ES-I3 (cell line): Measurements from ENCODE around the gene ARID3B.

ENCODE experiments used
- H3K36me3 ChIP-seq: 2 replicates; pipeline ENCODE4 v1.6.1; 2013; ENCODE audit warnings: mild to moderate bottlenecking, low read length, control low read depth, moderate library complexity; ENCODE audit not compliant: insufficient read depth
- H3K4me1 ChIP-seq: 2 replicates; pipeline ENCODE4 v1.6.1; 2013; ENCODE audit warnings: mild to moderate bottlenecking, control low read depth, low read length; ENCODE audit not compliant: insufficient read depth
- H3K9ac ChIP-seq: 2 replicates; pipeline ENCODE4 v1.6.1; 2013; ENCODE audit warnings: low read depth, mild to moderate bottlenecking, low read length, moderate library complexity
- H3K9me3 ChIP-seq: 2 replicates; pipeline ENCODE4 v1.6.1; 2013; ENCODE audit warnings: mild to moderate bottlenecking, low read length, moderate library complexity; ENCODE audit not compliant: control insufficient read depth, insufficient read depth

Gene ARID3B

GRCh38 chr15:74568594-74568993 lies 27.6 kb downstream of the ARID3B start:
- Histone ChIP-seq H3K4me1 (peaks cover 5% of the 10 kb centered on the region; the same call in 1 of the 2 replicates), H3K36me3 (peaks cover 41% of the 10 kb centered on the region), H3K9ac (no peak overlapping the region; the same call in 1 of the 2 replicates), H3K9me3 (no peaks in the 10 kb centered on the region; the same call in 1 of the 2 replicates)

DNA sequence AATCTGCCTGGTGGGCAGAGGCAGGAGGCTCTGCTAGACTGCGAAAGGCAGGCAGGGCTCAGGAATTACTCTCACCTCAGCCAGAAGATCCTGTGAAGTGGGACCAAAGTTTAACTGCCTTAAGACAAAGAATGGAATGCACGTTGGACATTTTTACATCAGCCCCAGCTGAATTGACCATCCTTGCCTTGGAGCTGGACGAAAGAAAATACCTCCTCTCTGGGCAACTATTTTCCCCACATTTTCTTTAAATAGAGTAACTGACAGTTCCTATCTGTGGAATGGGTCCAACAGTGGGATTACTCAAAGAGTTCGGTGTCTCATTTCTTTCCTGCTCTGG lies 28.7 kb downstream of the ARID3B start:
- Histone ChIP-seq H3K36me3 (peaks cover 47% of the 10 kb centered on the region), H3K9ac (no peak overlapping the region), H3K4me1 (peaks cover 5% of the 10 kb centered on the region; the same call in 1 of the 2 replicates), H3K9me3 (no peaks in the 10 kb centered on the region; the same call in 1 of the 2 replicates)

GRCh38 chr15:74571191-74571590 lies 30.2 kb downstream of the ARID3B start:
- H3K9ac ChIP-seq, result no peak overlapping the region
- no peaks in the 10 kb centered on the region; the same call in 1 of the 2 replicates for H3K9me3 ChIP-seq
- peaks cover 60% of the 10 kb centered on the region for H3K36me3 ChIP-seq
- peaks cover 5% of the 10 kb centered on the region; the same call in 1 of the 2 replicates for H3K4me1 ChIP-seq

DNA sequence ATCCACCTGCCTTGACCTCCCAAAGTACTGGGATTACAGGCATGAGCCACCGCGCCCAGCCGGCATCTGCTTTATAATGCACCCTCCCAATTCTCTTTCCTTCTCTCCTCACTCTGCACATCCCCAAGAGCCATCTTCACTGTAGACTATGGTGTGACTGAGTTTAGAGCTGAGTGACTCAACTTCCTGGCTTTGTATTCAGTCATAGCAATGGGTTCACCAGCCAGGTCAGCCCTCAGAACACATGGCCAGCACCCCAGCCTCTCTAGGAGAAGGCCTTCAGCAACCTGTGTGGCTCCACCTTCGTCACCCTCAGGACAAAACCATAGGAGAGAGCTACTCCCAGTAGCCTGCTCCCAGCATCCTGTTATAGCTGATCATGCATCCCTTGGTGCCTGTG lies 33.0 kb downstream of the ARID3B start:
- peaks cover 44% of the 10 kb centered on the region for H3K36me3 ChIP-seq
- no peaks in the 10 kb centered on the region for H3K9me3 ChIP-seq
- H3K9ac ChIP-seq, result no peak overlapping the region
- no peaks in the 10 kb centered on the region for H3K4me1 ChIP-seq

DNA sequence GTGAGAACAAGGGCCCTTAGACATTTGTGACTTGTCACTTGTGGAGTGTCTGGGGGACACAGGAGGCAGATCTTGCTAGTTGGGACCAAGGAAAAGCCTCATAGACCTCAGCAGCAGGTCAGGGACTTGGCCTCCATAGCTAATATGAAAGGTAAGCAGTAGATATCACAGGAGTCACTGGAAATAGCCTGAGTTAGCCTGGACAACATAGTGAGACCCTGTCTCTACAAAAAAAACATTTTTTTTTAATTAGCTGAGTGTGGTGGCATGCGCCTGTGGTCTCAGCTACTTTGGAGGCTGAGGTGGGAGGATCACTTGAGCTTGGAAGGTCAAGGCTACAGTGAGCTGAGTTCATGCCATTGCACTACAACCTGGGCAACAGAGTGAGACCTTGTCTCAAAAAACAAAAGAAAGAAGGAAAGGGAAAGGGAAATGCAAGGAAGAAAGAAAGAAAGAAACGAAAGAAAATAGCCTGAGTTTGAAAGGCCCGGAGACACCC lies 37.5 kb downstream of the ARID3B start:
- Histone ChIP-seq H3K36me3 (peaks cover 25% of the 10 kb centered on the region), H3K9ac (no peak overlapping the region), H3K9me3 (no peaks in the 10 kb centered on the region), H3K4me1 (no peaks in the 10 kb centered on the region)

- peaks cover 24% of the 10 kb centered on the region for H3K36me3 ChIP-seq
- no peaks in the 10 kb centered on the region for H3K4me1 ChIP-seq
Observed at GRCh38 chr15:74579001-74579400, 38.0 kb downstream of the ARID3B start.

DNA sequence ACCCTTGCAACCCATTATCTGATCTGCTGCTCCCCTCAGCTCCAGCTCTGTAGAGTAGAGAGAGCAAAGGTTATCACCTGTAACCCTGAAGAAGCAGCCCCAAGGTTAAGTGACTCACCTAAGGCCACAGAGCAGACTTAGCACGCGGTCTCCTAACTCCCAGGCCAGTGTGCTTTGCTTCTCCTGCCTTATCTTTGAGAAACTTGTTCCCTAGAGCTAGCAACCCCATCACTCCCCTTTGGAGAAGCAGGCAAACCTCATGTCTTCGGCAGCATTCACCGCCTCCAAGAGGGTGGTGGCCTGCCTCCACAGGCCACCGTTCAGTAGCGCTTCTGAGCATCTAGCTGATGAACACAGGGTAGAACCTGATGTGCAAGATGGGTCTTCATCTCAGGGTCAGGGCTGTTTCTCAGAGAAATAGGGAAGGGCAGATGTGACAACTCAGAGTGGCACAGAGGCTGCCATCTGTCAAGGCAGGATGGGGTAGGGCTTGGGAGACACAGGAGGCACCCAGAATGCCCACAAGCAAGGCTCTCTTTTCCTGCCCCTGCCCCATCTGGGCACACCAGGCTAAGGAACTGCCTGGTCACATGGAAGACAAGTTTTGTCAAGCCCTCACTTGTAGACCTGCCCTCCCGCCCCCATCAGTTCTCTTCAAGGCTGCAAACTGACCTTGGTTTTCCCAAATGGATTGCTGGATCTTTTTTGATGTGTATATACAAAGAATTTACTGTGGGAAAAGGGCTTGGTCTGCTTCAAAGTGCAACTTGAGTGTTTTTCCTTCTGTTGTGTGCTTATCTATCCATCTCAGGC lies 39.7 kb downstream of the ARID3B start:
- Histone ChIP-seq H3K36me3 (peaks cover 12% of the 10 kb centered on the region), H3K9ac (no peak overlapping the region), H3K4me1 (no peaks in the 10 kb centered on the region)

More at GRCh38 chr15:74579001-74579400, 38.0 kb downstream of the ARID3B start:
- H3K9ac ChIP-seq, result no peak overlapping the region
- H3K9me3 ChIP-seq, result no peaks in the 10 kb centered on the region

GRCh38 chr15:74584204-74584603 lies 43.2 kb downstream of the ARID3B start:
- H3K9ac ChIP-seq, result no peak overlapping the region
- H3K9me3 ChIP-seq, result no peaks in the 10 kb centered on the region
- peaks cover 3% of the 10 kb centered on the region; the same call in 1 of the 2 replicates for H3K4me1 ChIP-seq
- H3K36me3 ChIP-seq, result peaks cover 9% of the 10 kb centered on the region

More for the DNA sequence above, 39.7 kb downstream of the ARID3B start:
- no peaks in the 10 kb centered on the region for H3K9me3 ChIP-seq

- peaks cover 13% of the 10 kb centered on the region for H3K36me3 ChIP-seq
- H3K9me3 ChIP-seq, result no peaks in the 10 kb centered on the region
- H3K9ac ChIP-seq, result no peak overlapping the region
- H3K4me1 ChIP-seq, result peaks cover 3% of the 10 kb centered on the region; the same call in 1 of the 2 replicates
Observed at GRCh38 chr15:74584779-74585178, 43.8 kb downstream of the ARID3B start.

DNA sequence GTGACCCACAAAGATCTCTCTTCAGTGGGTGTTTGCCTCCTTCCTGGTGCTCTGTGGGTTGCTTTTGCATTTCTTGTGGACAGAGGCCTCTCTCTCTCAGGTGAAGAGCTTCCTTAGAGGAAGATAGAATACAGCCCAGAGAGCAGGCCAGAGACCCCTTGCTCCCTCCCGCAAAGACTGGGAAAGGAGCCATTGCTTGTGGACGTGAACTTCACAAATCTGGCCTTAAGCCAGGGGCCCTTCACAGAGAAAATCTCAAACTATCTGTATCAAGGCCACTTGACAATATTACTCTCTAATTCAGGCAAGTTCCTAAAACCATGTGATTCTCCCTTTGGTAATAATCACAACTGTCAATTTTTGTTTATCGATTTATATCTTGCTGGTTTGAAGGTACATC lies 44.2 kb downstream of the ARID3B start:
- H3K9ac ChIP-seq, result no peak overlapping the region
- no peaks in the 10 kb centered on the region for H3K9me3 ChIP-seq
- H3K4me1 ChIP-seq, result peaks cover 3% of the 10 kb centered on the region; the same call in 1 of the 2 replicates
- H3K36me3 ChIP-seq, result peaks cover 18% of the 10 kb centered on the region

GRCh38 chr15:74585857-74586256 lies 44.8 kb downstream of the ARID3B start:
- H3K36me3 ChIP-seq, result peaks cover 24% of the 10 kb centered on the region
- no peak overlapping the region for H3K9ac ChIP-seq
- H3K4me1 ChIP-seq, result peaks cover 3% of the 10 kb centered on the region; the same call in 1 of the 2 replicates
- H3K9me3 ChIP-seq, result no peaks in the 10 kb centered on the region

DNA sequence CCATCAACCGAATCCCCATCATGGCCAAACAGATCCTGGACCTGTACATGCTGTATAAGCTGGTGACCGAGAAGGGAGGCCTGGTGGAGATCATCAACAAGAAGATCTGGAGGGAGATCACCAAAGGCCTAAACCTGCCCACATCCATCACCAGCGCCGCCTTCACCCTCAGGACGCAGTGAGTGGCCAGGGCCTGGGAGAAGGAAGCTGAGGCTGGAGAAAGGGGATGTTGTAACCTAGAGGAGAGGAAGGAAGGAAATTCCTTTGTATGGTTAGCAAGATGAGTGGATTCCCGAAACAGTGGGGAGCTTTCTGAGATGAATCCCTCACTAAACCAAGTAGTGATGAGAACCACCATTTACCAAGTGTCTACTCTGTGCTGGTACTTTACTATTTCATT lies 48.8 kb downstream of the ARID3B start:
- Histone ChIP-seq H3K9ac (no peak overlapping the region), H3K36me3 (peaks cover 47% of the 10 kb centered on the region), H3K4me1 (peaks cover 3% of the 10 kb centered on the region; the same call in 1 of the 2 replicates), H3K9me3 (no peaks in the 10 kb centered on the region)

DNA sequence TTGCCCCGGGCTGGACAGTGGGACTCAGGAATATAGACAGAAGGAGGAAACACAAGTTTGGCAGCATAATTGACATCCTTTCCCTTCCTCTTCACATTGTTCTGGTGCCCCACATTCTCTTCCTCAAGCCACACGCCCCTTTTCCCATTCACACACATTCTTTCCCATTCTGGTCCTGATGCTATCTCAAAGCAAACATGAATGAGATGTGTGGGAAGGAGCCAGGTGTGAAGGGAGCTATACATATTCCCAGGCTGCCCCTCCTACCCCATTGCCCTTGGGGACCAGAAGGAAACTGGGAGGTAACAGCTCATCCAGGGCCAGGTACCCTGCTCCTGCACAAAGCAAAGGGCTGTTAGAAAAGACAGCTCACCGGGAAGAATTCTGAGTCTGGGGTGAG lies 51.2 kb downstream of the ARID3B start:
- Histone ChIP-seq H3K9me3 (no peaks in the 10 kb centered on the region), H3K36me3 (peaks cover 45% of the 10 kb centered on the region), H3K4me1 (peaks cover 3% of the 10 kb centered on the region; the same call in 1 of the 2 replicates), H3K9ac (no peak overlapping the region)

- Histone ChIP-seq H3K4me1 (no peaks in the 10 kb centered on the region; the same call in 1 of the 2 replicates), H3K9ac (no peak overlapping the region), H3K36me3 (peaks cover 45% of the 10 kb centered on the region), H3K9me3 (no peaks in the 10 kb centered on the region)
Observed at GRCh38 chr15:74593122-74593521, 52.1 kb downstream of the ARID3B start.

- H3K9me3 ChIP-seq, result no peaks in the 10 kb centered on the region
- H3K4me1 ChIP-seq, result no peaks in the 10 kb centered on the region
- H3K9ac ChIP-seq, result no peak overlapping the region
- peaks cover 42% of the 10 kb centered on the region for H3K36me3 ChIP-seq
Observed at GRCh38 chr15:74594455-74594854, 53.4 kb downstream of the ARID3B start.
